ENCODE measurements around the gene ZMYND15. TPM values are rescaled to one million over a fixed set of nuclear protein-coding genes. Genes with fewer than 3 reads are reported as not detected.
A peak's percentile ranks its signal among the peaks of the same experiment; 100 is the strongest.

ZMYND15 gene
- polyA plus RNA-seq, 5 donors, result 0.34 to 0.87 (median 0.65) TPM

DNA sequence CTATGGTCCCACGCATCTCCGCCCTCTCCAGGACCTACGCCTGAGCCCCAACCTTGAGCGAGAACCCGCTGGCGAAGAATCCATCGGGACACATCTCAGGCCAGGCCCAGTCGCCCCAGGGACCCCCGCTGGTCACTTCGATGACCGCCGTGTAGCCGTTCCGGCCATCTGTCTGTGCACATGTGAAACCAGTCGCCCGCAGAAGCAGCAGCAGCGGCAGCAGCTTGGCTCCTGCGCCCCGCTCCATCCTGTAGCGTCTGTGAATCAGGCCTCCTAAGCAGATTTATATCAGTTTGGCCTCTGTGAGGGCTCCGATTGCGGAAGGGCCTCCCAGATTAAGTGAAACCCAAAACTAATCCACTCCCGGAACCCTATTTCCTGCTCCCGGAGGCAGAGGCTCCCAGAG lies 46.5 kb downstream of the ZMYND15 start, which contains the start of gene VMO1:
VMO1 (minus strand) TSS at position 259 of the 406 bp plus-strand sequence; CDS start at position 247, 12 bp downstream.
- no peak for DNase-seq

DNA sequence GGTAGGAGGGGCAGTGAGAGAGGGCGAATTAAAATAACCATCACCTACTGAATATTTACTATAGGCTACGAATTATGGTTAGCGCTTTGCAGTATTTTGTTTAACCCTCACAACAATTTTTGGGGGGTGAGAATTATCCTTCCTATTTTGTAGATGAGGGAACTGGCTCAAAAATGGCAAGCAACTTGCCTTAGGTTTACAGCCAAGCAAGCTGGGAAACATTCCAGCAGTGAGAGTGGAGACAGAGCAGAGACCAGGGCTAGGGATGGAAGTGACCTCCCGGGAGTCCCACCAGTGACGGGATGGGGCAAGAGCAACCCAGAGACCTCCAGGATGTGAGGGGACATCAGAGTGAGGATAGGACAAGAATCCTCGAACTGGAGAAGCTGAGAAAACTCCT lies 46.9 kb downstream of the ZMYND15 start:
- DNase-seq, result no peak

DNA sequence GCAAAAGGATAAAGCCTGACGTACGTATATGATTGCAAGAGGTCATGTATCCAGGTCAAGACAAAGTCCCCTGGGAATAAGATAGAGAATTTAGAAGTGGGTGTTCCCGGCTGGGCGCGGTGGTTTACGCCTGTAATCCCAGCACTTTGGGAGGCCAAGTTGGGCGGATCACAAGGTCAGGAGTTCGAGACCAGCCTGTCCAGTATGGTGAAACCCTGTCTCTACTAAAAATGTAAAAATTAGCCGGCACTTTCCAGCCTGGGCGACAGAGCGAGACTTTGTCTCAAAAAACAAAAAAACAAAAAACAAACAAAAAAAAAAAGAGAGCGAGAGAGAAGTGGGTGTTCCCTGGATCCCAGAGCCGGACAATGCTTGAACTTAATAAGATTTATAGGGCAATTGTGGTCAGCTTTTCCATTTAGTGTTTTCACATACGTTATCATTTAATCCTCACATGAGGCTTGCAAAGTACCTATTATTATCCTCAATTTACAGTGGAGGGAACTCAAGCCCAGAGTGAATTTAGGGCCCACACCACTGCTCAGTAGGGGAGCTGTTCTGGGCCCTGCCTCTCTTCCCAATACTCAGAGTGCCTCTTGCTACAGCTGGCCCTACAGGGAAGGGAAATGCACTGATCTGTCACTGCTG lies 48.6 kb downstream of the ZMYND15 start:
- DNase-seq, result no peak

DNA sequence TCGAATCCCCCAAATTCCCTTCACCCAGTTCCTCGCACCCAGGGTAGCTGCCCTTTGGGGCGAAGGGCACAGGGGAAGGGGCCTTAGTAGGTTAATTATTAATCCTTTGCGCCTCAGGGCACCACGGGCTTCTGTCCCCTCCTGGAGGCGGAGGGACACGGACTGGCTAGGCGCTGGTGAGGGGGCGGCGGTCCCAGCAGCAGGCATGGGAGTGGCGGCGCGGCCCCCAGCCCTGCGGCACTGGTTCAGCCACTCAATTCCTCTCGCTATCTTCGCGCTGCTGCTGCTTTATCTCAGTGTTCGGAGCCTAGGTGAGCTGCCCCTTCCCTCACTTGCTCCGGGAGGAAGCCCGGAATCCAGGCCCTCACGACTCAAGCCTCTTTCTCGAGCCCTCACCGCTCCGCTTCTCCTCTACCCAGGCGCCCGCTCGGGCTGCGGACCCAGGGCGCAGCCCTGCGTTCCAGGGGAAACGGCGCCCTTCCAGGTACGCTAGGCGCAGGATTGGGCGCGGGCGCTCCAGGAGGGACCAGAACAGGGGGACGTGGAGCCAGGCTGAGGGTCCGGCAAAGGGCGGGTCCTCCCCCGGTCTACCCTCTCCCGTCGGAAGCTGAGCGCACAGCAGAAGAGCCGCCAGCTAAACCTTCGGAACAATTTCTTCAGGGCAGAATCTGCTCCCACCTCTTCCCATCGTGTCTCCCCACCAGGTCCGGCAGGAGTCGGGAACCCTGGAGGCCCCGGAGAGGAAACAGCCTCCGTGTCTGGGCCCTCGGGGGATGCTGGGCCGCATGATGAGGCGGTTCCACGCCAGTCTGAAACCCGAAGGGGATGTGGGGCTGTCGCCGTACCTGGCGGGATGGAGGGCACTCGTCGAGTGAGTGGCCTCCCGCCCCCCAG lies 49.4 kb downstream of the ZMYND15 start, which contains the start of gene GLTPD2:
GLTPD2 (plus strand) TSS at position 158 of the 894 bp plus-strand sequence; CDS start at position 206, 48 bp downstream.
- DNase-seq, result no peak

DNA sequence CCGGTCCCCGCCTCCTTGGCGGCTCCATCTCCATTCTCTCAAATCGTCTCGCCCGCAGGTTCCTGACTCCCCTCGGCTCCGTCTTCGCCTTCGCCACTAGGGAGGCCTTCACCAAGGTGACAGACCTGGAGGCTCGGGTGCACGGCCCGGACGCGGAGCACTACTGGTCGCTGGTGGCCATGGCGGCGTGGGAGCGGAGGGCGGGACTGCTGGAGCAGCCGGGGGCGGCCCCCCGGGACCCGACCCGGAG lies 50.0 kb downstream of the ZMYND15 start:
- no peak for DNase-seq

DNA sequence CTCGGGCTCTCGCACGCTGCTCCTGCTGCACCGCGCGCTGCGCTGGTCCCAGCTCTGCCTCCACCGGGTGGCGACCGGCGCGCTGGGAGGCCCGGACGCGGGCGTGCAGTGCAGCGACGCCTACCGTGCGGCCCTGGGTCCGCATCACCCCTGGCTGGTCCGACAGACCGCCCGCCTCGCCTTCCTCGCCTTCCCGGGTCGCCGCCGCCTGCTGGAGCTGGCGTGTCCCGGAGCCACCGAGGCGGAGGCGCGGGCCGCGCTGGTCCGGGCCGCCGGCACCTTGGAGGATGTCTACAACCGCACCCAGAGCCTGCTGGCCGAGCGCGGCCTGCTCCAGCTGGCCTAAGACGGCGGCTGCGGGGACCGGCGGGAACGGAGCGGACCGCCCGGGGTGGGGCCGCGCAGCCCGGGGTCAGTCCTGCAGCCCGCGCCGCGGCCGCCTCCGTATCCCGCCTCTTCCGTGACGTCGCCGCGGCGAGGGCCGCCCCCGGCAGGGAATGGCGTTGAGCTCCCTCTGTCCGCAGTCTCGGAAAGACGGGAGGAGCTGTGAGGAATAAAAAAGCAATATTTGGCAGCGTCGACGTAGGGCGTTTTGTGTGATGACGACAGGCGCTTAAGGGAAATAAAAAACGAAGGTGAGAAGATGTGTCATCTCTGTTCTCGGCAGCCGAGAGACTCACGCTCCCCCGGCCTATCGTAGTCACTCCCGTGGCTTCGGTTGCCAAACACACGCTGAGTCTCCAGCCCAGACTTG lies 50.5 kb downstream of the ZMYND15 start:
- DNase-seq, result peak; percentile 88 to 90

DNA sequence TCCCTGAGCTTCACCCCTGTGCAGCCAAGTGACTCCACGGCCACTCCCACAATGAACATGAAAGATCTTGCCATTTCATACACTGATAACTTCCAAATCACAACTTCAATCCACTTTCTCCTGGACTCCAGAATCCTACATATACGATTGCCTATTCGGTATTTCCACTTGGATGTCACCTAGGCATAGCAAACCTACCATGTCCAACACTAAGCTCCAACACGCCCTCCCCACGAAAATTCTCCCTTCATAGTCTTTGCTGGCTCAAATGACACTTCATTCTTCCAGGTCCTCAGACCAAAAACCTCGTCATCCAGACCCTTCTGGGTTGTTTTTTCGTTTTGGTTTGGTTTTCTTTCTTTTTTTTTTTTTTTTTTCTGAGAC lies 51.1 kb downstream of the ZMYND15 start:
- no peak for DNase-seq

DNA sequence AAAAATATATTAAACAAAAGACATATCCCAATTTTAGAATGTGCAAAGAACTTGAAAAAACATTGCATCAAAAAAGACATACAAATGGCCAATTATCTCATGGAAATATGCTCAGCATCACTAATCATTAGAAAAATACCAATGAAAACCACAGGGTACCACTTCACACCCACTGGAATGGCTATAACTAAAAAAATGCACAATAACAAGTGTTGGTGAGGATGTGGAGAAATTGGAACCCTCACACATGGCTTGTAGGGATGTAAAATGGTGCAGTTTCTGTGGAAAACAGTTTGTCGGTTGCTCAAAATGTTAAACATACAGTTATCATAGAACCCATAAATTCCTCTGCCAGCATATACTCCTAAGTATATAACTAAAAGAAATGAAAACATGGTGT lies 55.5 kb downstream of the ZMYND15 start:
- DNase-seq, result no peak

Other genes with a start within 250 kb of the ZMYND15 start
- 10 to 100 TPM; 17.3 to 30.7 (median 23.5) TPM for gene SPNS2, start 241.0 kb upstream of the ZMYND15 start, polyA plus RNA-seq (ENCODE audit: insufficient read depth in 1 of 5, insufficient read length in 5 of 5, low replicate concordance in 1 of 5)
- 10 to 100 TPM; 29.0 to 51.0 (median 35.3) TPM for gene MYBBP1A, start 184.4 kb upstream of the ZMYND15 start, polyA plus RNA-seq (ENCODE audit: insufficient read depth in 1 of 5, insufficient read length in 5 of 5, low replicate concordance in 1 of 5)
- 1 to 10 TPM; 3.9 to 9.8 (median 6.1) TPM for gene GGT6, start 179.3 kb upstream of the ZMYND15 start, polyA plus RNA-seq (ENCODE audit: insufficient read depth in 1 of 5, insufficient read length in 5 of 5, low replicate concordance in 1 of 5)
- gene SMTNL2, start 155.3 kb upstream of the ZMYND15 start, polyA plus RNA-seq (ENCODE audit: insufficient read depth in 1 of 5, insufficient read length in 5 of 5, low replicate concordance in 1 of 5), result 10 to 100 TPM; 17.2 to 32.0 (median 22.6) TPM
- 1 to 10 TPM; 2.9 to 5.0 (median 3.4) TPM for gene ALOX15, start 98.2 kb upstream of the ZMYND15 start, polyA plus RNA-seq (ENCODE audit: insufficient read depth in 1 of 5, insufficient read length in 5 of 5, low replicate concordance in 1 of 5)
- gene PELP1, start 35.7 kb upstream of the ZMYND15 start, polyA plus RNA-seq (ENCODE audit: insufficient read depth in 1 of 5, insufficient read length in 5 of 5, low replicate concordance in 1 of 5), result 10 to 100 TPM; 32.8 to 56.6 (median 47.0) TPM
- gene ARRB2, start 29.2 kb upstream of the ZMYND15 start, polyA plus RNA-seq (ENCODE audit: insufficient read depth in 1 of 5, insufficient read length in 5 of 5, low replicate concordance in 1 of 5), result 10 to 100 TPM; 39.2 to 56.5 (median 44.9) TPM
- gene MED11, start 8.4 kb upstream of the ZMYND15 start, polyA plus RNA-seq (ENCODE audit: insufficient read depth in 1 of 5, insufficient read length in 5 of 5, low replicate concordance in 1 of 5), result 10 to 100 TPM; 21.2 to 25.9 (median 24.0) TPM
- 10 to 100 TPM; 12.1 to 24.4 (median 16.9) TPM for gene CXCL16, start 95 bp downstream of the ZMYND15 start, polyA plus RNA-seq (ENCODE audit: insufficient read depth in 1 of 5, insufficient read length in 5 of 5, low replicate concordance in 1 of 5)
- gene TM4SF5, start 32.1 kb downstream of the ZMYND15 start, polyA plus RNA-seq (ENCODE audit: insufficient read depth in 1 of 5, insufficient read length in 5 of 5, low replicate concordance in 1 of 5), result not detected
- under 1 TPM in 4 of 5 donors, not detected in 1; 0.16 to 0.97 (median 0.35) TPM for gene VMO1, start 46.5 kb downstream of the ZMYND15 start, polyA plus RNA-seq (ENCODE audit: insufficient read depth in 1 of 5, insufficient read length in 5 of 5, low replicate concordance in 1 of 5)
- 1 to 10 TPM in 3 of 5 donors, under 1 TPM in 2; 0.64 to 1.7 (median 1.0) TPM for gene GLTPD2, start 49.1 kb downstream of the ZMYND15 start, polyA plus RNA-seq (ENCODE audit: insufficient read depth in 1 of 5, insufficient read length in 5 of 5, low replicate concordance in 1 of 5)
- 100 to 1,000 TPM in 3 of 5 donors, 10 to 100 TPM in 2; 97.5 to 118 (median 100) TPM for gene PSMB6, start 56.3 kb downstream of the ZMYND15 start, polyA plus RNA-seq (ENCODE audit: insufficient read depth in 1 of 5, insufficient read length in 5 of 5, low replicate concordance in 1 of 5)
- 10 to 100 TPM; 47.9 to 65.0 (median 60.6) TPM for gene PLD2, start 67.3 kb downstream of the ZMYND15 start, polyA plus RNA-seq (ENCODE audit: insufficient read depth in 1 of 5, insufficient read length in 5 of 5, low replicate concordance in 1 of 5)
- 10 to 100 TPM; 47.4 to 64.5 (median 57.3) TPM for gene MINK1, start 93.5 kb downstream of the ZMYND15 start, polyA plus RNA-seq (ENCODE audit: insufficient read depth in 1 of 5, insufficient read length in 5 of 5, low replicate concordance in 1 of 5)
- 1 to 10 TPM in 2 of 5 donors, under 1 TPM in 3; 0.52 to 1.8 (median 0.85) TPM for gene C17orf107, start 159.7 kb downstream of the ZMYND15 start, polyA plus RNA-seq (ENCODE audit: insufficient read depth in 1 of 5, insufficient read length in 5 of 5, low replicate concordance in 1 of 5)
- 1 to 10 TPM in 2 of 5 donors, under 1 TPM in 3; 0.59 to 1.2 (median 0.94) TPM for gene CHRNE, start 163.3 kb downstream of the ZMYND15 start, polyA plus RNA-seq (ENCODE audit: insufficient read depth in 1 of 5, insufficient read length in 5 of 5, low replicate concordance in 1 of 5)
- gene GP1BA, start 192.4 kb downstream of the ZMYND15 start, polyA plus RNA-seq (ENCODE audit: insufficient read depth in 1 of 5, insufficient read length in 5 of 5, low replicate concordance in 1 of 5), result 1 to 10 TPM; 2.4 to 3.5 (median 2.9) TPM
- 10 to 100 TPM; 40.1 to 62.0 (median 46.2) TPM for gene SLC25A11, start 200.2 kb downstream of the ZMYND15 start, polyA plus RNA-seq (ENCODE audit: insufficient read depth in 1 of 5, insufficient read length in 5 of 5, low replicate concordance in 1 of 5)
- 100 to 1,000 TPM; 105 to 134 (median 122) TPM for gene RNF167, start 200.4 kb downstream of the ZMYND15 start, polyA plus RNA-seq (ENCODE audit: insufficient read depth in 1 of 5, insufficient read length in 5 of 5, low replicate concordance in 1 of 5)
- 100 to 1,000 TPM; 315 to 670 (median 399) TPM for gene PFN1, start 208.7 kb downstream of the ZMYND15 start, polyA plus RNA-seq (ENCODE audit: insufficient read depth in 1 of 5, insufficient read length in 5 of 5, low replicate concordance in 1 of 5)
- 100 to 1,000 TPM in 1 of 5 donors, 10 to 100 TPM in 4; 12.8 to 101 (median 15.4) TPM for gene ENO3, start 211.3 kb downstream of the ZMYND15 start, polyA plus RNA-seq (ENCODE audit: insufficient read depth in 1 of 5, insufficient read length in 5 of 5, low replicate concordance in 1 of 5)
- 10 to 100 TPM; 73.1 to 88.6 (median 76.3) TPM for gene SPAG7, start 228.0 kb downstream of the ZMYND15 start, polyA plus RNA-seq (ENCODE audit: insufficient read depth in 1 of 5, insufficient read length in 5 of 5, low replicate concordance in 1 of 5)
- gene CAMTA2, start 247.8 kb downstream of the ZMYND15 start, polyA plus RNA-seq (ENCODE audit: insufficient read depth in 1 of 5, insufficient read length in 5 of 5, low replicate concordance in 1 of 5), result 10 to 100 TPM; 25.4 to 40.9 (median 32.4) TPM

Measured in right lung (tissue), 5 donors.